HG03558 (cell line): ENCODE results near the gene RABGAP1L.

ENCODE experiments used
- ATAC-seq: cut with Tn5 transposase; IDR thresholded peaks from one replicate; pipeline ENCODE4 v1.9.1; 2021; ENCODE audit warnings: moderate number of reproducible peaks; ENCODE audit not compliant: unreplicated experiment; ENCODE audit errors: extremely low read depth

RABGAP1L gene

DNA sequence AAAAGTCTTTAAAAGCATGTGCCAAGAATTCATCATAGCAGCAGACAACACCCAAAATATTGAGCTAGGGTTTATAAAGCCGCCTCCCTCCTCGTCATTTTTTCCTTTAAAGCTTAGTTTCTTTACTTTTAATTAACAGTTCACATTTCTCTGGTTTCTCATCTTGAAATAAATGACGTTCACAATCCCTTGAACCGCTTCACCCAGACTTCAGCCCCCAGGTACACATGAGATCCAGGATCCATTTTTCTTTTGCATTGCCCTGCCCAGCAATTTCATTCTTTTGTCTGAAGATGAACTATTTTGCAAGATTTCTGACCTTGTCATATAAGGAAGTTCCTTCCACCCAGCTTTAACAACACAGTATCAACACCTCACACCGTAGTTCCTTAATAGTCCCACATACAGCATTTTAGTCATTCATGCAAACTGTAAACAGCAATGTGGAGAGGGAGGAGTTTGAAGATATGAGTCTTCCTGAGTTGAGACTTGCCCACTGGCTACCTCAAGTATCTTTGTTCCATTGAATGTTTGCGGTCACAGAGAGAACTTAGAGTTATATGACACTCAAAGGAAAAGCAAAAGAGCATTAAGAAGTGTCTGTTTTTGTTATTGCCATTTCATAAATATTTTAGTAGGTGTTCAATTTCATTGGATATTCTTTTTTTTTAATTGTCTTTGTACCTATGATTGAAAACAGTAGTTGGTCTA, 805.1 kb downstream of the RABGAP1L start:
- ATAC-seq: no peak

- no peak for ATAC-seq
Observed at GRCh38 chr1:174964972-174965361, 805.6 kb downstream of the RABGAP1L start.

- ATAC-seq: no peak
Observed at GRCh38 chr1:174965362-174966007, 806.2 kb downstream of the RABGAP1L start.

GRCh38 chr1:174966008-174966572, 806.8 kb downstream of the RABGAP1L start:
- no peak for ATAC-seq

DNA sequence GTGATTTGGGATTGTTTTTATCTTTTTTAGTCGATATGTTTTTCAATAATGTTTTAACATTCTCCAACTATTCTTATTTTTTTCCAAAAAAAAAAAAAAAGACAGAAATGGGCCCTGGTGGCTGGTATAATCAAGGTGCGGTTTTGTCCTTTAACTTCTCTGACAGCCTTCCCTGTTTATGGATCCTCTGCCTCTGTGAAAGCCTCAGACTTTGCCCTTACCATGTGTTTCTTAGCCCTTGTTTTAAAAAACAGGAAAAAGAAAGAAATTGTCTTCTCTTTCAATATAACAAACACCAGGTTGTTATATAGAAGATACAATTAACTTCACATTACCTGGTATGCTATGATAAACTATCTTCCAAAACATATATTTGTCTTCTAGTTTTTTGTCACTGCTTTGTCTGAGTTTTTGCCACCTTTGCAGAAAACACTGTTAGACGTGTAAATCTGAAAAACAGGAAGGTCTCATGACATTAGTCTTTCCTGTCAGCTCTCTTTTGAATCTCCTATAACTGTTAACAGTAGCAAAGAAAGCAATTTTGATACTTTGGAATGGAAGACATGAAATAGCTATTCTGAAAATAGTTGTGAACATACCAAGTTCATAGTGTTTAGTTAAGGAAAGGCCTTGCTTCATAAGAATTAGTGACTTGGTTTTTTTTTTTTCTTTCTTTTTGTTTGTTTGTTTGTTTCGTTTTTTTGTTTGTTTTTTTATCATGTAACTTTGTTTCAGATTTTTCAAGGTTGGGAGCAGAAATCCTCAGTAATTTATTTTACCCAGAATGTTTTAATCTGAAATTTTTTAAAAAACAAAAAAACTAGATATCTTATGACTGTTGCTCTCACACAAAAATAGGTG, 808.8 kb downstream of the RABGAP1L start:
- no peak for ATAC-seq

DNA sequence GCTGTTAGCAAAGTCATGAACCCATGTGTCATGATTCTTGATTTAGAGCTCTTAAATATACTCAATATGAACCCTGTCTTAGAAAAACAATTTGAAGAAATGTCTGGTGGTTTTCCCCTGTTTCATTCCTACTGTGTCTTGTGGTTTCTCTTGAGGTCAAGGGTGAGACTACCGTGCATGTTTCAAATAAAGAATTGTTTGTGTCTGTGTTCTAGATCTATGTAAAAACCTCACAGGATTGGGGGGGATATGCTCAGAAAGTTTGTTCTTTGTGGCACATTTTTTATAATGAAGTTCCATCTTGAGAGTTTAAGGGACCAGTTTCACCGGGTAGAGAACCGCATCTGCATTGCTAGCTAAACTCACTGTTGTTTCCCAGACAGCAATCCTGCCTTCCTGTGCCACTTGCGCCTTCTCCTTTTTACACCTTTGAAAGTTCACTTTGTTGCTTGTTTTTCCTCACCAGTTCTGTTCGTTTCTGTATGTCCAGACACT, 809.5 kb downstream of the RABGAP1L start:
- ATAC-seq: peak; percentile 57

GRCh38 chr1:174969977-174970376, 810.7 kb downstream of the RABGAP1L start:
- no peak for ATAC-seq

DNA sequence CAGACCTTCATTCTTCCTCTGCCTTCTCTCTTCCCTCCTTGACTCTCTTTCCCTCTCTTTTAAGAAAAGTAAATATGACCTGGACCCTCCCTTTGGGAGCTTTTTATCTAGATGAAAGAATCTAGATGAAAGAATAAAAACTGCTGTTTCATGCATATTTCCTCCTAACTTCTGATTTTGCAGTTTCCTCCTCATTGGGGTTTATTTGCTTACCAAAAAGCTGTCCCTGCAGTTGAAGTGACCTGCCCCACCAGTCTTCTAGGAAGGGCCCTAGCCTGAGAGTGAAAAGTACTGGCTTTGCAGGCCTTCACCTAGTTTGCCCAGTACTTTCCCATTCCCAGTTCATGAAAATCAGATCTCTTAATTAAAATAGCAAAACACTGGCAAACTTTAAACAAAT, 812.1 kb downstream of the RABGAP1L start:
- ATAC-seq: no peak

DNA sequence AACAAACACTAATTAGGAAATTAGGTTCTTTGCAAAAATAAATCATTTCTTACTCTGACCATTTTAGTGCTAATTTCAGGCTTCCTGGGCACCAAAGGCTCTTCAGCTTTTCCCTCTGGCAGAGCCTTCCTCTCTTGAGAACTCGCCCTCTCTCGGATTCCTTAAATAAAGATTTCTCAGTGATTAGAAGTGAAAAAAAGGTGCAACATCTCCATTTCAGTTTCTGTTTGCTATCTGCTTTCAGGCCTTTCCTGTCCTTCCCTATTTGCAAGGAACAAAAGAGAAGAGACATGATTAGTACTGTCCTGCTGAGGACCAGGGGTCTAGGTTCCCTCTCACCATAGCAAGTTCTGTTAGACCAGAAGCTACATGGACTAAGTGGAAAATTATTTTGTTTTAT, 812.6 kb downstream of the RABGAP1L start:
- ATAC-seq: no peak

- ATAC-seq: no peak
Observed at GRCh38 chr1:174974711-174975119, 815.4 kb downstream of the RABGAP1L start.

DNA sequence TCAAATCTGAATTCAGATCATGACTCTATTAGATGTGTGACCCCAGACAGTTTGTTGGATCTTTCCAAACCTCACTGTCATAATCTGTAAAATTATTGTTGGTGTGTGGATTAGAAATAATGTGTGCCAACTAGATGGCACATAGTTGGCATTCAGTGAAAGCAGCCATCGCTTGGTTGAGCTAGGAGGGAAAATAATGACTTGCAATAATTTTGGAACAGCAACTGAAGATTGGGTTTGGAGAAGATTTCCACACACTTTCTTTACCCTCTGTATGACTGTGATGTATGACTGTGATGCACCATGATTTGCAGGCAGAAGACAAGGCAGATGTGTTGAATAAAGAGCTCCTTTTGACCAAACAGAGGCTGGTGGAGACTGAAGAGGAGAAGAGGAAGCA, 816.4 kb downstream of the RABGAP1L start:
- ATAC-seq: no peak

- ATAC-seq: no peak
Observed at GRCh38 chr1:174976436-174977108, 817.3 kb downstream of the RABGAP1L start.

- ATAC-seq: no peak
Observed at GRCh38 chr1:174982971-174983689, 823.8 kb downstream of the RABGAP1L start.

GRCh38 chr1:174984952-174985351, 825.6 kb downstream of the RABGAP1L start:
- ATAC-seq: no peak

GRCh38 chr1:174988539-174988938, 829.2 kb downstream of the RABGAP1L start:
- ATAC-seq: no peak

GRCh38 chr1:174988986-174989385, 829.7 kb downstream of the RABGAP1L start:
- ATAC-seq: no peak

GRCh38 chr1:174989536-174990220, 830.4 kb downstream of the RABGAP1L start:
- no peak for ATAC-seq

DNA sequence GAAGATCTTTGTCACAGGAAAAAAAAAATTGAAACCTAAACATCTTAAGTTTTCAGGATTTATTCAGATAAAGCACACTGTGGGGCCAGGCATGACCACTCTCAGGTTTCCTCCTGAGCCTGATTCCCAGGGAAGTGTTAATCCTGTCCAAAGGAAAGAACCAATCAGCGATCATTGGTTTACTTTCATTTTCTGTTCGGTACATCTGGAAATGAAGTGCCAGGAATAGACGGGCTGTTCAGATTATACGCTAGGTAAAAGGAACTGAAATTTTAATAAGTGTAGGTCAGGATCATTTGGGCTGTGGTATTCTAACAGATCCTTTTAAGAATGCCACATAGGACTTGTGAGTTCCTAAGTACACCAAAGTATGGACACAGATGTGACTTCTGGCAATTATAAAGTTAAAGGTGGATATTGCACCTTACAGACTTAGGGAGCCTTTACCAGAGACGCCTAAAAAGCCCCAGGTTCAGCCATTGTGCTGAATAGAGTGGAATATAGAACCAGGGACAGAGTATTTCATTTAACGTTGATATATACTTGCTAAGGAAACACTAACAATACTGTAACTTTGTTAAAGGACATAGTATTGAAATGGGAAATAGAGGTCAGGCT, 831.2 kb downstream of the RABGAP1L start:
- no peak for ATAC-seq
